GM12891 (cell line): ENCODE results near the gene CABP7.

Experiments used
- POLR2A ChIP-seq: IDR thresholded peaks from 2 replicates; pipeline ENCODE4 v1.6.1; 2011; ENCODE audit warnings: low read depth, low read length, control low read depth
- POLR2AphosphoS5 ChIP-seq: IDR thresholded peaks from 2 replicates; pipeline ENCODE4 v1.6.1; 2011; ENCODE audit warnings: low read depth, low read length, control low read depth

DNA sequence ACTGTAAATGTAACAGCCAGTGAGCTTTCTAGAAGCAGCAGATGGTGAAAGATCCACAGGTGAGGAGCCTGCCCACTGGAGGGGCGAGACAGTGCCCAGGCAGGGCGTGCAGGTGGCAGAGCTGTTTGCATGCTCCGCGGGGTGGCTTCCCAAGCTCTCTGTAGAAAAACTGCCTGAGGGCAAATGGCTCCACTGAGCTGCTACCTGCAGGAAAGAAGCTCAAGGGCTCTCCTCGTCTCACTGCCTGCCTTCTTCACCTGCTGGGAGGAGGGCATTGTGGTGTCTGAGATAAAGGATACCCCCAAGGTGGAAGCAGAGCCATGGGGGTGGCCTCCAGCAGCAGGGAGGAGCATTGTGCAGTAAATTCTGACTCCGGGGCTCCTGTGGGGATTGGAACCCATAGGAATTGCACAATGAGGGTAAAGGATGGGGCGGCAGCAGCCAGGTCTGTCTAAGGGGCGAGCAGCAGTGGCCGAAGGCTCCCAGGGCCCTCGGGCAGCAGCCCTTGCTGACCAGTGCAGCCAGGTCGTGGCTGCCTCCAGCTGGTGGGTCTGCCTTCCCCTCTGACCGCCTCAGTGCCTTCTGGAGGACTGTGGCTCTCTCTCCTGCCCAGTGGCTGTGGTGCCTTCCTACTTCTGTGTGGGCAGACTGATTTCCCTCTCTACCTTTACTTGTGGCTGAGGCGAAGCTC is 28.0 kb upstream of the CABP7 start:
- TF ChIP-seq POLR2AphosphoS5 = no peak
- TF ChIP-seq POLR2A = no peak
